ENCODE data around the gene TEC.

TEC gene

DNA sequence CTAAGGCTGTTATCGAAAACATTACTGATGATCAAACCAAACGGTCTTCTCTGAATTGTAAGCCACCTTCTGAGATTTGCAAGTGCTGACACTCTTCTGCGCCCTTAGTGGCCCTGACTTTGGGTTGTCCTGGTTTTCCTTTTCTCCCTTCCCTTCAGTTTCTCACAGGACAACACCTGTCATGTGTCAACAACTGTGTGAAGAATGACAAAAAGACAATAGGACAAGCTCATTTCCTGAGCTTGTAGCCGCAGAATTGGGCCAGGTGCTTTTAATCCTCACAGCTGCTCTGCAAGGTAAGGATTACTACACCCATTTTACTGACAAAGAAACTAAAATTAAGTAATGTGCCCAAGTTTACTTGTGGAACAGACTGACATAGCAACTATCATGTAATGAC is 90.7 kb downstream of the TEC start:
- no peak for TF ChIP-seq CTCF (IDR thresholded peaks at IDR 0.05; ENCODE audit: low read depth, low read length)
- in situ Hi-C loops (cut with HindIII; ENCODE audit: low sequenced_read_pairs): no loop called here
- no peak overlapping the region for H3K4me3 ChIP-seq (ENCODE audit: low read depth, low read length)
- no peak for DNase-seq (ENCODE audit: low read depth, low spot score)

- in situ Hi-C loops (cut with HindIII; ENCODE audit: low sequenced_read_pairs): no loop called here
- no peak for TF ChIP-seq CTCF (IDR thresholded peaks at IDR 0.05; ENCODE audit: low read depth, low read length)
- H3K4me3 ChIP-seq (ENCODE audit: low read depth, low read length): no peak overlapping the region
- DNase-seq (ENCODE audit: low read depth, low spot score): no peak
These were observed 93.8 kb downstream of the TEC start for GRCh38 chr4:48175806-48176205.

DNA sequence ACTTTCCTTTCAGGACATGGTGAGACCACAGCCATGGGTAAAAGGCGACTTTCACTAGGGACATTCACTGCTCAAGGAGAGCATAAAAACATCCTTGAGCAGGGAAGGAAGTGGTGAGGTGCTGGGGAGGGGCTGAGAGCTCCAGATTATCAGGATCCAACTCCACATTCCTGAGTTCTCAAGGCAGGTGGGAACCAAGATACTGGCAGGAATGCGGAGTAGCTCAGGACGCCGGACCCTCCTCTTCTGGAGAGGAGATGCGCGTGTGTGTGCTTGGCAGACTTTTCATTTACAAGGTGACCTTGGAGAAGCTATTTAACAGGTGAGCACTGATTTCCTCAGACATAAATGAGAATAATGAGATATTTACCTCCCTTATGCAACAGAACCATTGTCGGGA is 94.3 kb downstream of the TEC start:
- no peak for TF ChIP-seq CTCF (IDR thresholded peaks at IDR 0.05; ENCODE audit: low read depth, low read length)
- no peak for DNase-seq (ENCODE audit: low read depth, low spot score)
- in situ Hi-C loops (cut with HindIII; ENCODE audit: low sequenced_read_pairs): no loop called here
- H3K4me3 ChIP-seq (ENCODE audit: low read depth, low read length): no peak overlapping the region

DNA sequence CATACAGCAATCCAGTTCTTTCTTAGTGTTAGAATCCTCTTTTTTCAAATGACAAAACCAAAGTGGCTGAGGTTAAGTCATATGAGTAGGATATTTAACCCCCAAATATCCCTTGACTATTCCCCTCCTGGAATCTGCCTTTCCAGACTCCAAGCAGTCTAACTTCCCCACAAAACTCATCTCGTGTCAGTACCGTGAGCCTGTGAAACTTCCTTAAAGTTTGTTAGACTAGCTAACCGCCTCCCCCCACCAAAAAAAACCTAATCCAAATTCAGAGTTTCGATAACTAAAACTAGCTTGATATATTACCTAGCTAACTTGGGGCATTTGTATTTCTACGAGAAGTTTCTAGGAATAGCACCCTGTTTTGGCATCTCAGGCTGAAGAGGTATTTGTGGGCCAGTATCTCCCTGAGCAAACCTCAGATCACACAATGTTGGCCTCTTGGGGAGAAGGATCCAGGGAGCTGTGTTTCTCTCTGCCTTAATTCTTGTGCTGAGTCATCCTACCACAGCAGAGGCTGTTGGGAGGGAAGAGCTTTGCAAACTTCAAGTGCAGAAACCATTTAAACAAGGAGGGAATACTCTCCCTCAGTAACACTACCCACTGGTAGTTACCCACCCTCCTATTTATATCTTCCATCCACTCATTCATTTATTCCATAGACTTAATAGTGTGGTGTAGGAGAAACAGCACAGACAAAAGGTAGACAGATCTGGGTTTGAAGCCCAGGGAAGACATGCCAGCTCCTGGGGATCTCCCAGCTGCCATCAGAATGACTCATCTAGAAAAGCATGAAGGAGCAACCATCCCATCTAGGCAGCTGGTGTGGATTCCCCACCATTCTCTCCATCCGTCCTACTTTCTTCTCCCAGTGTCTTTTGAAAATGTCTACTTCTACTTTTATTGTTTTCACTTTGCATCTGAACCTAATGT is 96.3 kb downstream of the TEC start:
- peak; percentile 88 for DNase-seq (ENCODE audit: low read depth, low spot score)
- H3K4me3 ChIP-seq (ENCODE audit: low read depth, low read length): no peak overlapping the region
- no peak for TF ChIP-seq CTCF (IDR thresholded peaks at IDR 0.05; ENCODE audit: low read depth, low read length)
- in situ Hi-C loops (cut with HindIII; ENCODE audit: low sequenced_read_pairs): no loop called here

- no peak for DNase-seq (ENCODE audit: low read depth, low spot score)
- no peak for TF ChIP-seq CTCF (IDR thresholded peaks at IDR 0.05; ENCODE audit: low read depth, low read length)
- in situ Hi-C loops (cut with HindIII; ENCODE audit: low sequenced_read_pairs): no loop called here
- H3K4me3 ChIP-seq (ENCODE audit: low read depth, low read length): no peak overlapping the region
These were observed 97.0 kb downstream of the TEC start for GRCh38 chr4:48172651-48173050.

GRCh38 chr4:48169636-48170035 is 100.0 kb downstream of the TEC start:
- in situ Hi-C loops (cut with HindIII; ENCODE audit: low sequenced_read_pairs): no loop called here
- H3K4me3 ChIP-seq (ENCODE audit: low read depth, low read length): no peak overlapping the region
- TF ChIP-seq CTCF (IDR thresholded peaks at IDR 0.05; ENCODE audit: low read depth, low read length): no peak
- DNase-seq (ENCODE audit: low read depth, low spot score): no peak
